Activated T-cell treated with anti-CD3 and anti-CD28 coated beads for 1 hour (primary cell): ENCODE results near the gene KIAA1210.

Experiments used
- DNase-seq: peaks from one replicate; pipeline ENCODE4 v3.0.0-alpha.2; 2020; ENCODE audit warnings: low read depth

KIAA1210 gene

GRCh38 chrX:119127650-119128049, at the start of gene KIAA1210:
KIAA1210 (minus strand) TSS chrX:119127812; CDS start chrX:119123642, 4,170 bp downstream.
- DNase-seq = no peak

- DNase-seq = no peak
These were observed 49.7 kb upstream of the KIAA1210 start for GRCh38 chrX:119177278-119177677.

GRCh38 chrX:119174900-119175299, 47.3 kb upstream of the KIAA1210 start:
- DNase-seq = no peak

- DNase-seq = no peak
These were observed 40.5 kb upstream of the KIAA1210 start for GRCh38 chrX:119168104-119168503.

GRCh38 chrX:119158226-119158625, 30.6 kb upstream of the KIAA1210 start:
- DNase-seq = no peak

GRCh38 chrX:119156241-119156640, 28.6 kb upstream of the KIAA1210 start:
- DNase-seq = no peak

- no peak for DNase-seq
These were observed 27.9 kb upstream of the KIAA1210 start for GRCh38 chrX:119155416-119156035.

- DNase-seq = no peak
These were observed 23.4 kb upstream of the KIAA1210 start for GRCh38 chrX:119151051-119151380.

- no peak for DNase-seq
These were observed 22.8 kb upstream of the KIAA1210 start for GRCh38 chrX:119150163-119151050.

- DNase-seq = no peak
These were observed 19.9 kb upstream of the KIAA1210 start for GRCh38 chrX:119147486-119147885.

- DNase-seq = no peak
These were observed 17.6 kb upstream of the KIAA1210 start for GRCh38 chrX:119145241-119145653.

- no peak for DNase-seq
These were observed 6.9 kb upstream of the KIAA1210 start for GRCh38 chrX:119134466-119134865.

- DNase-seq = no peak
These were observed 5.3 kb upstream of the KIAA1210 start for GRCh38 chrX:119132961-119133360.

- DNase-seq = no peak
These were observed 4.7 kb upstream of the KIAA1210 start for GRCh38 chrX:119132316-119132715.

GRCh38 chrX:119130911-119131310, 3.3 kb upstream of the KIAA1210 start:
- DNase-seq = no peak

- no peak for DNase-seq
These were observed 6.3 kb downstream of the KIAA1210 start for GRCh38 chrX:119121341-119121740.

- DNase-seq = peak; percentile 23
These were observed 8.7 kb downstream of the KIAA1210 start for GRCh38 chrX:119118780-119119395.

- DNase-seq = no peak
These were observed 20.4 kb downstream of the KIAA1210 start for GRCh38 chrX:119107206-119107605.

- DNase-seq = no peak
These were observed 21.8 kb downstream of the KIAA1210 start for GRCh38 chrX:119105826-119106225.

- no peak for DNase-seq
These were observed 26.4 kb downstream of the KIAA1210 start for GRCh38 chrX:119101168-119101567.

GRCh38 chrX:119095936-119096335, 31.7 kb downstream of the KIAA1210 start:
- DNase-seq = no peak

- DNase-seq = no peak
These were observed 32.8 kb downstream of the KIAA1210 start for GRCh38 chrX:119094819-119095218.
